ENCODE results near the gene TTC1.

Gene TTC1

GRCh38 chr5:160090059-160090458, 81.1 kb downstream of the TTC1 start:
- no peak for DNase-seq

- no peak for DNase-seq
These were observed 83.6 kb downstream of the TTC1 start for GRCh38 chr5:160092514-160092913.

GRCh38 chr5:160092960-160093707, 84.2 kb downstream of the TTC1 start:
- no peak for DNase-seq

GRCh38 chr5:160096178-160096577, 87.2 kb downstream of the TTC1 start:
- no peak for DNase-seq

- DNase-seq: no peak
These were observed 89.1 kb downstream of the TTC1 start for GRCh38 chr5:160097991-160098390.

- DNase-seq: no peak
These were observed 96.9 kb downstream of the TTC1 start for GRCh38 chr5:160105686-160106360.

GRCh38 chr5:160108124-160108523, 99.2 kb downstream of the TTC1 start:
- no peak for DNase-seq
